ENCODE measurements around the gene LRRC37A.
"Not testable (repeated sequence)": the region's sequence is repeated elsewhere in the genome, so short reads cannot be mapped to it uniquely, and the experiment has no call there.

LRRC37A gene

DNA sequence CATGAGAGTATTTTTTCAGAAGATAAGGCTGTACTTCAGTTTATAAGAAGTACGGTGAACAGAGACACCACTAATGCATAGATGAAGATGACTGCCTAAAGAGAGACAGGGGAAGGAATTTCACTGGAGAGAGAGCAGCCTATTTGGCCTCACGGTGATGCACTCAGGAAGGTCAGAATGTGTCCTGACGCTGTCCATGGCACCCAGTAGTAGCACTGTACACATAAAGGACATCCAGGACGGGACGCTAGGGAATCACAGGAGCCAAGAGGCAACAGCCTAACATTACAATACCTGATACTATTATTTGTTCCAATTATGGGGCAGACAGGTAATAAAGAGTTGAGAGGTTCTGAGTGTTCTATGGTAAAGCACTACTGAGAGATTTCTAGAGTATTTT is 24.9 kb upstream of the LRRC37A start:
- H3K27ac ChIP-seq = no peak overlapping the region
- no peak for TF ChIP-seq ZFX (IDR thresholded peaks at IDR 0.05)
- TF ChIP-seq, protein P1, sequence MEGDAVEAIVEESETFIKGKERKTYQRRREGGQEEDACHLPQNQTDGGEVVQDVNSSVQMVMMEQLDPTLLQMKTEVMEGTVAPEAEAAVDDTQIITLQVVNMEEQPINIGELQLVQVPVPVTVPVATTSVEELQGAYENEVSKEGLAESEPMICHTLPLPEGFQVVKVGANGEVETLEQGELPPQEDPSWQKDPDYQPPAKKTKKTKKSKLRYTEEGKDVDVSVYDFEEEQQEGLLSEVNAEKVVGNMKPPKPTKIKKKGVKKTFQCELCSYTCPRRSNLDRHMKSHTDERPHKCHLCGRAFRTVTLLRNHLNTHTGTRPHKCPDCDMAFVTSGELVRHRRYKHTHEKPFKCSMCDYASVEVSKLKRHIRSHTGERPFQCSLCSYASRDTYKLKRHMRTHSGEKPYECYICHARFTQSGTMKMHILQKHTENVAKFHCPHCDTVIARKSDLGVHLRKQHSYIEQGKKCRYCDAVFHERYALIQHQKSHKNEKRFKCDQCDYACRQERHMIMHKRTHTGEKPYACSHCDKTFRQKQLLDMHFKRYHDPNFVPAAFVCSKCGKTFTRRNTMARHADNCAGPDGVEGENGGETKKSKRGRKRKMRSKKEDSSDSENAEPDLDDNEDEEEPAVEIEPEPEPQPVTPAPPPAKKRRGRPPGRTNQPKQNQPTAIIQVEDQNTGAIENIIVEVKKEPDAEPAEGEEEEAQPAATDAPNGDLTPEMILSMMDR (conservative IDR thresholded peaks at IDR 0.05) = no peak

DNA sequence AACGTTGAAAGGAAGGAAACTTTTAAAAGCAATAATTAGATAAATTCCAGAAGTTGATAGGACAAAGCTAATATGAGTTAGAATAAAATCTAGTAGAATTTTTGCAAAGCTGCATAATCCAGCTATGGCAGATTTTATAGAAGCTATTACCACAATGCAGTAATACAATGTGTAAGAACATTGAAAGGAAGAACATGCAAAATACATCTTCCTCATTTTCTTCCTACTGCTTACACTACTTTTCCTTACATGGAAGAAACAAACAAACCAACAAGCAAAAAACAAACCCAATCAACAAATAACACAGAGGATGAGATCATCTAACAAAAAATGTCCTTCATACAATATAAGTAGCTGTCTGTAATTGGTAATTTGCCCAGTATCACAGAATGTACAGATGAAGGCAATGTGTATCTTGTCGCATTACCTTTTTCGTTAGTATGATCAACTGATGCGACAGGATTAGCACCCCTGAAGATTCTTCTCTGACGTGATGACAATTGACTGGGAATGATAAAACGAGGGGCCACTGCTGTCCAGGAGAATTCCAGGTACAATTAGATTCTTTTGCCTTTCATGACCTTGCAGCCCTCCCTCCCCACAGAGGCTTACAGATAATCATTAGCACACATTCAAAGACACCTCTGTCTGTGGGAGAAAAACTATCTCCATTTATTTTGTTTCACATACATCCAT is 21.2 kb upstream of the LRRC37A start:
- no peak for TF ChIP-seq ZFX (IDR thresholded peaks at IDR 0.05)
- TF ChIP-seq, protein P1 (conservative IDR thresholded peaks at IDR 0.05) = no peak

DNA sequence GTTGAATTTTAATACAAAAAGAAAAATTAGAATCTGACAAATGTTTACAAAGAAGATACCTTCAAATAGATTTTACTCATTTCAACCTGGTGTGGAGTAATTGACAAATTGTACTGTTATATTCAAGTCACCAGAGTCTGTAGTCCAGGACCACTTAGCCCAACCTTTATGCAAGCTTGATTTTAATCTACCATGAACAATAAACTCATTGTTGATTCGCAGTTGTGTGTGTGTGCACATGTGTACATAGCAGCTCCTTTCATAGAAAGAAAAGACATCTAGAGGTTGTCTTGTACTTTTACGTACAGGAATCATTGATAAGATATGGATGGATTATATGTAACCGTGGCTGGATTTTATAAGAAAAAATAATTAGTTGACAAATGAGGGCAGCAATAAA is 20.7 kb upstream of the LRRC37A start:
- TF ChIP-seq, protein P1 (conservative IDR thresholded peaks at IDR 0.05) = no peak
- TF ChIP-seq ZFX (IDR thresholded peaks at IDR 0.05) = no peak
- H3K27ac ChIP-seq = no peak overlapping the region

More for the DNA sequence above, 21.2 kb upstream of the LRRC37A start:
- H3K27ac ChIP-seq = no peak overlapping the region

DNA sequence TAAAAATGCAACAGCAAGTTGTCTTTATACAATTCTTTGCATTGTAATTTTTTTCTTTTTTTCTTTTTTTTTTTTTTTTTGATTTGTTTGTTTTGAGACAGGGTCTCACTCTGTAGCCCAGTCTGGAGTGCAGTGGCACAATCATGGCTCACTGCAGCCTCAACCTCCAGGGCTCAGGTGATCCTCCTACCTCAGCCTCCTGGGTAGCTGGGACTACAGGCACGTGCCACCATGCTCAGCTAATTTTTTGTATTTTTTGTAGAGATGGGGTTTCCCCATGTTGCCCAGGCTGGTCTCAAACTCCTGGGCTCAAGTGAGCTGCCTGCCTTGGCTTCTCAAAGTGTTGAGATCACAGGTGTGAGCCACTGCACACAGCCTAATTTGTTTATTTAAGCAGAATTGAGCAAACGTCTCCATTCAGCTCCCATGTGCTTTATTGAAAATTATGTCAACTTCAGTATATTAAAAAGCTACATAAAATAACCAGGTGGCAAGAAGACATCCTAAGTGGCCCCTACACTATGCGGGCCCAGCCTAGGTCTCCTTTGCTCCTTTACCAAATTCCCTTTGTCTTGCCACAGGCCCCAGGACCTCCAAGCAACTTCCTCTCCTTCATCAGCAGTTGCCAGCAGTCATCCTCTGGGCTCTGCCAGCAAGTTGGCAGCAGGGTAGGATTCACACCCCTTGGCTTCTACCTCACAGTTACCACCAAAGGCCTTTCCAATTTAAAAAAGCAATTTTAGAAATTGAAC is 18.0 kb upstream of the LRRC37A start:
- not testable (repeated sequence) for H3K27ac ChIP-seq

DNA sequence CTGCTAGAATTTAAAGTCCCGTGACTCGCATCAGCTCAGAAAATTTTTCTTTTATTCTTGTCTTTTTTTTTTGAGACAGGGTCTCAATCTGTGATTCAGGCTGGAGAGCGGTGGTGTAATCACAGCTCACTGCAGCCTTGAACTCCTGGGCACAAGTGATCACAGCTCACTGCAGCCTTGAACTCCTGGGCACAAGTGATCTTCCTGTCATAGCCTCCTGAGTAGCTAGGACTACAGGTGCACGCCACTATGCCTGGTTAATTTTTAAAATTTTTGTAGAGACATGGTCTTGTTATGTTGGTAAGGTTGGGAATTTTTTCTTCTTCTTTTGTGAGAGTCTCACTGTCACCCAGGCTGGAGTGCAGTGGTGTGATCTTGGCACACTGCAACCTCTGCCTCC is 13.6 kb upstream of the LRRC37A start:
- H3K27ac ChIP-seq = not testable (repeated sequence)

DNA sequence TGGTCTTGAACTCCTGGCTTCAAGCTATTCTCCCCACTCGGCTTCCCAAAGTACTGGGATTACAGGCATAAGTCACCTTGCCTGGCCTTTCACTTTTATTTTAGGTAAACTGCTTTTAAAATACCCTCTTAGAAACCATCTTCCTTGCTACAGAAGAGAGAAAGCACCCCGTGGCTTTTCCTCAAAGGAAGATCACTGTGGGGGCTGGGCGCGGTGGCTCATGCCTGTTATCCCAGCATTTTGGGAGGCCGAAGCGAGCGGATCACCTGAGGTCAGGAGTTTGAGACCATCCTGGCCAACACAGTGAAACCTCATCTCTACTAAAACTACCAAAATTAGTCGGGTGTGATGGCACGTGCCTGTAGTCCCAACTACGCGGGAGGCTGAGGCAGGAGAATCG is 12.3 kb upstream of the LRRC37A start:
- not testable (repeated sequence) for H3K27ac ChIP-seq

DNA sequence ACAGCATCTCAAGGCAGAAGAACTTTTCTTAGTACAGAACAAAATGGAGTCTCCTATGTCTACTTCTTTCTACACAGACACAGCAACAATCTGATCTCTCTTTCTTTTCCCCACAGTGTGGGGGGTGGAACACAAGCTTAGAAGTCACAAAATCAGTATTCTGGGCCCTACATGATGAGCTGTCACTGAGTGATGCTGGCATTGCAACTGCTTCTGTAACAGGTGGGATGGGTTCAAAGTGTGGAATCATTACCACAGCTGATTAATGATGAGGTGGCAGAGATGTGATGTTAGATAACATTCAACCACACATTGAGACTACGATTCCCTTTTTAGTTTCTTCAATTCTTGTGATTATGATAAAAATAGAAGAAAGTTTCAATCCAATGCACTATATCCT is 10.5 kb upstream of the LRRC37A start:
- H3K27ac ChIP-seq = not testable (repeated sequence)

DNA sequence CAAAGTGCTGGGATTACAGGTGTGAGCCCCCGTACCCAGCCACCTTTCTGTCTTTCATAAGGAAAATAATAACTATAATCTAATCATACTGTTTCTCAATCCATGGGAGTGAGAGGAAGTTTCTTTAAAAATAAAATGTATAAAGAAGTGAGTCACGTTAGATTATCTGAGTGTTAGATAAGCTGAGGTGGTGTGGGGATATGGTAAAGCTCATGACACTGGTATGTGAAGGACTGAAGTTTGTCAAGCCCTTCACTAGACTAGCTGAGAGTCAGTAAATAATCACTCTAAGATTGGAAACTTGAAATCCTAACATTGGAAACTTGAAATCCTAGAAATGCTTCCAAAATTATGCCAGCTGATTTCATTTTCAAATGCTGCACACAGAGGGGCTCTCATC is 9.4 kb upstream of the LRRC37A start:
- H3K27ac ChIP-seq = not testable (repeated sequence)

DNA sequence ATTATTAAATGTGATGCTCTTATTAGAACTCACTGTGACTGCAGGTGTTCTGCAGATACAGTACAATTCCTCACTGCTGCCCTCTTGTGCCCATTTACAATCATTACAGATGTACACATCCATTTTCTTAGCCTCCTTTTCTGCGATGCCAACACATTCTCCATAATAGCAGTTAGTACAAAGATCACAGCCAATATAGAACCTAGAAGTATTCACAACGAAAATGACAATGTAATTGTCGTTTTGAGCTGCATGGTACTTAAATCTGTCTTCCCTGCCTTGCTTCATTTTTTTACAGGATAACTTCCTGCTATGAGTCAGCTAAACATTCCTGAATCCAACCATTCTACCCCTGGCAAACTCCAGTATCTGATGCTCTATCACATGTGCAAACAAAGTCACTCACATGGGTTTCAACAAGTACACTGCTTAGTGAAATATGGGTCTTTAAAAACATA is 8.1 kb upstream of the LRRC37A start:
- TF ChIP-seq, protein P1 (conservative IDR thresholded peaks at IDR 0.05) = peak; percentile 88
- H3K27ac ChIP-seq = not testable (repeated sequence)

DNA sequence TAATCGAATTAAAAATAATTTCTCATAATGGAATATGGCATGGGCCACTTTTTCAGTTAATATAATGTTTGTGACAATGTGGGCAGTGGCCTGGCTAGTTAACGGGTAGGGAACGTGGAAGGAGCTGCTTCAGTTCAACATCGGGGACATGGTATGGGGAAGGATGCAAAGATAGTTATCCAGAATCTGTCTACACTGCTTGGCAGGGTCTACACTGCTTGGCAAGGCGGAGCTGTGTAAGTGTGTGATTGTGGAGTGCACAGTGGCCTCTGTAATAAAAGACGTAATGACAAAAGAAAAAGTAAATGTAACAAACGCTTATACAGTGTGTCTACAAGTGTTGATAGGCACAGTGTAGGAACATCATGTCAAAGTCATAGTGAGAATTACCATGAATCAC is 7.3 kb upstream of the LRRC37A start:
- H3K27ac ChIP-seq = not testable (repeated sequence)

DNA sequence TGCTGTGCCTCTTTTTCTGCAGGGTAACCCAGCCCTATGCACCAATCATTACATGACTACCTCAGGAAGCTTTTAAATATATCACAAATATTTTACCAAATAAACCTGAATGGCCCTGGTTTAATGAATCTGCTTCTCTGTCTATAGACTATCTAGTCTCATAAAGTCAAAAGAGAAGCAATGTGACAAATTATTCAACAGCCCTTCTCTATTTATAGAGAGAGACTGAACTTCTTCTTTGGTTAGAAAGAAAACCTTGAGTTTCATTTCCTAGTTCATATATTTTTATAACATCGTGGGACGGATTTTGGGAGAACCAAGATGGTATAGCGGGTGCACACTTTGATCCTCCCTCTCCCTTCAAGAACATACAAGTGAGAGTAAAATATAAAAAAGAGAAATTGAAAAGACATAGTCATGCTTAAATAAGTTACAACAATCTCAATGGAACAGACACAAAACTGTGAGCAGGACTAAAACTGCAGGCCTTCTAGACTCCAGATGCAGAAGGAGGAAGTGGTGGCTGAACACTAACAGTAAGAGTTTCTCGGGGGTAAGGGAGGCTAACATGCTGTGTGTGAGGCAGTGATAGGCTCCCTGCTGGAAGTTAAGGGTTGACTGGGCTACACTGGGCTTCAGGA is 3.9 kb upstream of the LRRC37A start:
- not testable (repeated sequence) for H3K27ac ChIP-seq

DNA sequence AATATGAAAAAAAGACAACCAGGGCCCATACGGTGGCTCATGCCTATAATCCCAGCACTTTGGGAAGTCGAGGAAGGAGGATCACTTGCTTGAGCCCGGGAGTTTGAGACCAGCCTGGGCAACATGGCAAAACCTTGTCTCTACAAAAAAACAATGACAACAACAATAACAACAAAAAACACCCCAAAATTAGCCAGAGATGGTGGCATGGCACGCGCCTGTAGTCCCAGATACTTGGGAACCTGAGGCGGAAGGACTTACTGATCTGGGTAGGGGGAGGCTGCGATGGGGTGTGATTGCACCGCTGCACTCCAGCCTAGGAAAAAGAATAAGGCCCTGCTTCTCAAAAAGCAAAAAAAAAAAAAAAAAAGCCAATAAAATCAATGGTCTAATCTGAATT is 3.3 kb upstream of the LRRC37A start:
- not testable (repeated sequence) for H3K27ac ChIP-seq

DNA sequence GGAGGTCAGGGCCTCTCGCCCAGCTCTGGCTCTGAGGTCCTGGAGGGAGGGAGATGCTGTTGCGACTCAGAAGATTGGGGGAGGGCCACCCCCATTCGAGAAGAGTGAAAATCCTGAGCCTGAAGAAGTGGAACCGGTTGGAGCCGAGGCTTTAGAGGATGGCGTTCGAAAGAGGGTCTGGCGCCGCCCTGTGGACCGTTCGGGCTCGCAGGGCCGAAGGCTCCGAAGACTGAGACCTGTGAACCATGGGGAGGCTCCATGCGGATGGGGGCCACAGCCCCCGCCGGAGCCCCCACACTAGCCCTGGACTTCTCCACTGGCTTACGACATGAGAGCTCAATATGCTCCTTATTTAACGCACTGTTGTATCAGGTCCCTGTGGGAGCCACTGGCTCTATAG is 46.3 kb downstream of the LRRC37A start:
- H3K27ac ChIP-seq = not testable (repeated sequence)

DNA sequence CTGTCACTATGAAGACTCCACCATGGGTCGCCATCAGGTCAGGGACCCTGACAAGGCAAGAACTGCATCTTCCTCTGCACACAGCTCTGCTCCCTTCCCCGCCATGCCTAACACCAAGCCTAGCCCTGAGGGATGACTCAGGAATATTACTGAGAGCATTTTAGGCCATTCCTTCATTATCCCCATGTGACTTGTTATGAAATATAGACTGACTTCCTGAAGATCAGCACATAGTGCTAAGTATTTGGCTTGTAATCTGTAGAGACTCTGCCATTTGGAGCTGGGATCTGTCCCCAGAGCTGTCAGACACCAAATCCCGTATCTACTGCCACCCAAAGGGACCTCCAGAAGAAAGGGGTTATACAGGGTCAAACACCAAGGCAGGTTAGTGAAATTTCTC is 47.2 kb downstream of the LRRC37A start:
- H3K27ac ChIP-seq = not testable (repeated sequence)

DNA sequence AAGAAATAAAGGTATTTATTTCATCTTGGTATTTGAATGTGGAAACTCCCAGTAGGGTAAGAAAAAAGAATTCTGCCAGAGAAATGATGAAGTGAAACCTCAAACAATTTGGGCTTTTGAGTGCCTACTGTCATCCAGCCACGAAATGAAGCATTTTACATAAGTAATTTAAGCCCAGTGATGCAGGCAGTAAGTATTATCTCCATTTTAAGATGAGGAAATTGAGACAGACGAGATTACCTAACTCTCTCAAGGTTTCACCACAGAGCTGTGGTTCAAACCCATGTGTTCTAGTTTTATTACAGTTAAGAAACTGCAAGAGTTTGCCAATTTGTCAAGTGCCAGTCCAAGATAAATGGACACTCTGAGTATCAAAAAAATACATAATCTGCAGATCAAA is 53.4 kb downstream of the LRRC37A start:
- H3K27ac ChIP-seq = not testable (repeated sequence)

DNA sequence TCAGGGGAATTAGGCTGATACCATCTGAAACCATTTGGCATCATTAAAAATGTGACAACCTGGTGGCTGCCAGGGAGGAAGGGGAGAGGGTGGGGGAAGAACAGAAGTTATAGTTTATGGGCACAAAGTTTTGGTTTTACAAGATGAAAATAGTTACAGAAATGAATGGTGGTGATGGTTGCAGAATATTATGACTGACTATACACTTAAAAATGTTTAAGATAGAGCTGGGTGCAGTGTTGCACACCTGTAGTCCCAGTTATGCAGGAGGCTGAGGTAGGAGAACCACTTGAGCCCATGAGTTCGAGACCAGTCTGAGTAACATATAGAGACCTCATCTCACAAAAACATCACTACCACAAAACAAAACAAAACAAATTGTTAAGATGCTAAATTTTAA is 54.1 kb downstream of the LRRC37A start:
- not testable (repeated sequence) for H3K27ac ChIP-seq
